SU-DHL-6 (cell line): ENCODE results near the gene CCDC85C.

Source experiments
- H2AFZ ChIP-seq: fragments of 200-600 bp; sonication (generic); 2 replicates; pipeline ENCODE4 v1.6.1; 2014; ENCODE audit warnings: low read depth, mild to moderate bottlenecking, moderate library complexity, mixed read lengths, antibody characterized with exemption, low read length; ENCODE audit not compliant: severe bottlenecking
- H3F3A ChIP-seq: fragments of 200-600 bp; shearing (Covaris generic); 2 replicates; pipeline ENCODE4 v1.6.0; 2016; ENCODE audit warnings: antibody characterized with exemption, mild to moderate bottlenecking; ENCODE audit not compliant: insufficient read depth
- H3K27ac ChIP-seq: fragments of 200-600 bp; sonication (generic); 2 replicates; pipeline ENCODE4 v1.5.1; 2016; ENCODE audit warnings: low read depth, mild to moderate bottlenecking, low read length, moderate library complexity, mixed read lengths
- H3K27me3 ChIP-seq: fragments of 200-600 bp; sonication (generic), shearing (Covaris generic); 2 replicates; pipeline ENCODE4 v1.6.0; 2014; ENCODE audit warnings: mild to moderate bottlenecking, low read length
- H3K36me3 ChIP-seq: fragments of 200-600 bp; sonication (generic); 2 replicates; pipeline ENCODE4 v1.6.1; 2014; ENCODE audit warnings: mild to moderate bottlenecking, low read length, mixed read lengths
- H3K4me2 ChIP-seq: fragments of 300-600, 200-600 bp; shearing (Covaris generic), sonication (generic); 2 replicates; pipeline ENCODE4 v1.6.0; 2014; ENCODE audit warnings: low read length, low read depth, mild to moderate bottlenecking; ENCODE audit not compliant: poor library complexity, severe bottlenecking
- H3K4me3 ChIP-seq: fragments of 200-600 bp; sonication (generic); 2 replicates; pipeline ENCODE4 v1.5.1; 2014; ENCODE audit warnings: antibody characterized with exemption, low read length, mild to moderate bottlenecking, mixed read lengths; ENCODE audit not compliant: insufficient read depth, poor library complexity, severe bottlenecking
- H3K79me2 ChIP-seq: fragments of 200-600 bp; sonication (generic); 2 replicates; pipeline ENCODE4 v1.6.1; 2014; ENCODE audit warnings: mild to moderate bottlenecking, low read length, moderate library complexity; ENCODE audit not compliant: insufficient read depth
- H3K9ac ChIP-seq: fragments of 200-600 bp; sonication (generic); 2 replicates; pipeline ENCODE4 v1.7.0; 2014; ENCODE audit warnings: mild to moderate bottlenecking, low read length
- H3K9me2 ChIP-seq: fragments of 200-600 bp; sonication (generic); replicated peaks from 2 replicates; pipeline ENCODE4 v1.6.1; 2014; ENCODE audit warnings: low read length; ENCODE audit not compliant: insufficient read depth
- H3K9me3 ChIP-seq: fragments of 200-600 bp; sonication (generic); 2 replicates; pipeline ENCODE4 v1.6.1; 2014; ENCODE audit warnings: low read length, mixed read lengths; ENCODE audit not compliant: insufficient read depth
- H4K20me1 ChIP-seq: fragments of 200-600 bp; sonication (generic); 2 replicates; pipeline ENCODE4 v1.6.1; 2014; ENCODE audit warnings: low read depth, mild to moderate bottlenecking, antibody characterized with exemption, low read length, moderate library complexity, mixed read lengths
- EZH2phosphoT487 ChIP-seq: fragments of 200-600 bp; sonication (generic), shearing (Covaris generic); conservative IDR thresholded peaks from 2 replicates; pipeline ENCODE4 v1.6.1; 2018; ENCODE audit warnings: mild to moderate bottlenecking, antibody characterized with exemption, low read length, moderate library complexity, mixed read lengths
- TF ChIP-seq, protein P1 (sequence below): fragments of 200-600 bp; sonication (generic); IDR thresholded peaks from one replicate; pipeline ENCODE4 v1.5.1; 2017; ENCODE audit warnings: antibody characterized with exemption, mild to moderate bottlenecking, low read length, moderate library complexity; ENCODE audit not compliant: insufficient read depth, poor library complexity, severe bottlenecking

CCDC85C gene

DNA sequence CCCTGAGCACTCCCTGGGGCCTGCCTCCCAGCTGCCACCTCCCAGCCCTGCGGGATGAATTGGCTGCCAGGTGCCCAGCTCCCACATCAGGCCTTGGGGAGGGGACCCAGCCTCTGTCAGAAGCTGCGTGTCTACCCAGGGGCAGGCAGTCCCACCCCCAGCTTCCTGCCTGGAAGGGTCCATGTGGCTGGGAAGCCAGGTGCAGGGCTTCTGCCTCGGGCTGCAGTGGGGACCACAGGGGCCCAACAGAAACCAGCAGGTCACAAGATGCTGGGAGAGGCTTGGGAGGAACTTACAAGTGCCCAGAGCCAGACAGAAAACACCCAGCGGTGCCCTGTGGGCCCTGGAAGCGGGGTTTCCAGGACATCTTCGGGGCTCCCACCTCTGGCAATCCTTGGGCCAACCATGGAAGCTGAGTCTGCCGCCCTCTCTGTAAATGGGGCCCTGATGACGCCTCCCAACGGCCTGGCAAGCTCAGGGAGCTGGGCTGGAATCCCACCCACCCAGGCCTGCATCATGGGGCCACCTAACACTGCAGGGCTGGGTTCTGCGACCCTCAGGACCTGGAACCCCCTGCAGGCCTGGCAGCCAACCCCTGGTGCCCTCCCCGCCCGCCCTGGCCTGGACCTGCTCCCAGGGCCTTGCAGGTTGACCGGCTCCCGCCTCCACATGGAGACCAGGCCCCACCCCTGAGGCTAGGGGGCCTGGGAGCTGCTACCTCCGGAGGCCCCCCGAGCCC, 86.2 kb downstream of the CCDC85C start:
- no peak for TF ChIP-seq EZH2phosphoT487
- TF ChIP-seq, protein P1, sequence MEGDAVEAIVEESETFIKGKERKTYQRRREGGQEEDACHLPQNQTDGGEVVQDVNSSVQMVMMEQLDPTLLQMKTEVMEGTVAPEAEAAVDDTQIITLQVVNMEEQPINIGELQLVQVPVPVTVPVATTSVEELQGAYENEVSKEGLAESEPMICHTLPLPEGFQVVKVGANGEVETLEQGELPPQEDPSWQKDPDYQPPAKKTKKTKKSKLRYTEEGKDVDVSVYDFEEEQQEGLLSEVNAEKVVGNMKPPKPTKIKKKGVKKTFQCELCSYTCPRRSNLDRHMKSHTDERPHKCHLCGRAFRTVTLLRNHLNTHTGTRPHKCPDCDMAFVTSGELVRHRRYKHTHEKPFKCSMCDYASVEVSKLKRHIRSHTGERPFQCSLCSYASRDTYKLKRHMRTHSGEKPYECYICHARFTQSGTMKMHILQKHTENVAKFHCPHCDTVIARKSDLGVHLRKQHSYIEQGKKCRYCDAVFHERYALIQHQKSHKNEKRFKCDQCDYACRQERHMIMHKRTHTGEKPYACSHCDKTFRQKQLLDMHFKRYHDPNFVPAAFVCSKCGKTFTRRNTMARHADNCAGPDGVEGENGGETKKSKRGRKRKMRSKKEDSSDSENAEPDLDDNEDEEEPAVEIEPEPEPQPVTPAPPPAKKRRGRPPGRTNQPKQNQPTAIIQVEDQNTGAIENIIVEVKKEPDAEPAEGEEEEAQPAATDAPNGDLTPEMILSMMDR, result no peak
- H3K9me3 ChIP-seq, result no peaks in the 10 kb centered on the region

DNA sequence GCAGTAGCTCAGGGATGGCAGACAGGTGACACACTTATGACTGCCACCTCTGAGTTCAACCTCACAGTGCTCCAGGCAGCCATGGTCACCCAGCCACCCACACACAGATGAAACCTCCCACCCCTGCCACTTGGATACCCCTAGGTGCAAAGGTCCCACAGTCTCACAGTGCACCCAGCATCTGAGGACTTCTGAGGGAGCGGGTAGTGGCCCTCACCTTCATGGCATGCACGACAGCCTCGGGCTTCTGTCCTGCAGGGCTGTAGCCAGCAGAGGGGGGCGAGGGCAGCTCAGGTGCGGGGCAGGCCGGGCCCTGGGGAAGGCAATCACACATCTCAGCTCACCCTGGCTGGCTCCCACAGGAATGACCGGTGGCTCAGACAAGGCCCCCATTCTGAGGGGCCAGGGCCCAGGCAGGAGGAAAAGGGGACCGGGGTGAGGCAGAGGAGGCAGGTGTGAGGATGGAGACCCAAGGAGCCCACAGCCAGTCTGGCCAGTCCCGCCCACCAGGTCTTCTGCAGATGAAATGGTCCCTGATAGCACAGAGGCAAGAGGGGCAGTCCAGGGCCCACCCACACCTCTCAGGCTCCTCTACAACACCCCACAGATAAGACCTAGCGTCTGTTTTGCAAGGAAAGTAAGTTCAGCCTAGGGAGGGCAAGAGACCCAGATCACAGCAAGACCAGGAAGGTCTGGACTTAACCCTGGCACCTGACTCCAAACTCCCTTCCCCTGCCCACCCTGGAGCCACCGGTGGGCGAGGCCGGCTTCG, 87.0 kb downstream of the CCDC85C start:
- Histone ChIP-seq H3K4me2 (no peak overlapping the region), H3K4me3 (no peak overlapping the region), H3F3A (no peaks in the 10 kb centered on the region), H3K36me3 (no peaks in the 10 kb centered on the region), H2AFZ (no peak overlapping the region), H3K27me3 (no peaks in the 10 kb centered on the region), H3K79me2 (no peaks in the 10 kb centered on the region), H3K9me3 (no peaks in the 10 kb centered on the region), H4K20me1 (no peaks in the 10 kb centered on the region), H3K27ac (no peak overlapping the region), H3K9me2 (no peaks in the 10 kb centered on the region), H3K9ac (no peak overlapping the region)
- TF ChIP-seq, protein P1, result no peak
- no peak for TF ChIP-seq EZH2phosphoT487

More for the DNA sequence above, 86.2 kb downstream of the CCDC85C start:
- Histone ChIP-seq H3K9ac (no peak overlapping the region), H3F3A (no peaks in the 10 kb centered on the region), H2AFZ (no peak overlapping the region), H3K79me2 (no peaks in the 10 kb centered on the region), H3K27ac (no peak overlapping the region), H3K4me2 (no peak overlapping the region), H3K36me3 (no peaks in the 10 kb centered on the region), H3K4me3 (no peak overlapping the region), H3K9me2 (no peaks in the 10 kb centered on the region), H3K27me3 (no peaks in the 10 kb centered on the region), H4K20me1 (no peaks in the 10 kb centered on the region)

DNA sequence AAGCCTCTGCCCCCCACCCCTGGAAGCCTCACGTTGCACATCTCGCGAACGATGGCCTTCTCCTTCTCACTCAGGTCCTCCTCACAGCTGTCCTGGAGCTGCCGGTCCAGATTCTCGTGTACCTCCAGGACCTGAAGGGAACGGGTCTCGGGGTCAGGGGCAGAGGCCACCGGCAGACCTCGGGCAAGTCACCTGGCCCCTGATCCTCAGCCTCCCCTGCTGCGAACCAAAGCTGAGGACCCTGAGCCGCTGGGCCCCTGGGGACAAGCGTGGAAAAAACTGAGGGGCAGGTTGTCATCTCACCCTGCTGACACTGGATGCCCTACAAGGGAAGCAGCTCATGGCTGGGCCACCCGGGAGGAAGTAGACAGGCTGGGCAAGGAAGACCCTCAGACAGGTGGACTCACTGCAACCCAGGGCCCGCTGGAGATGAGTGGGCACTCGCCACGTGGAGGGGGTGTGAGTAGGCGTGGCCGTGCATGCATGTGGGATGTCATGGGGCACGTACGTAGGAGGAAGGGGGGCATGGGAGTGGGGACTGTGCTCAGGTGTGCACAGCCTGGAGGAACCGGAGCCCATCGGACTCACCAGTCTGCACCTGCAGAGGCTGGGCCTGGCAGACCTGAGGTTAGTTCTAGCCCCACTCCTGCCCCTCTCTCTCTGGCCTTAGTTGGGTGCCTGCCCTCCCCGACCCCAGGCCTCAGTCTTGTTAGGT, 87.7 kb downstream of the CCDC85C start:
- Histone ChIP-seq H3K4me3 (no peak overlapping the region), H3F3A (no peaks in the 10 kb centered on the region), H3K27me3 (no peaks in the 10 kb centered on the region), H3K36me3 (no peaks in the 10 kb centered on the region), H4K20me1 (no peaks in the 10 kb centered on the region), H2AFZ (no peak overlapping the region), H3K4me2 (no peak overlapping the region), H3K9me2 (no peaks in the 10 kb centered on the region), H3K9me3 (no peaks in the 10 kb centered on the region), H3K27ac (no peak overlapping the region), H3K9ac (no peak overlapping the region), H3K79me2 (no peaks in the 10 kb centered on the region)
- TF ChIP-seq, protein P1, result no peak
- TF ChIP-seq EZH2phosphoT487, result no peak
